PFSK-1 (cell line): ENCODE data around the gene BTNL8.

ENCODE experiments used
- FOXP2 ChIP-seq: optimal IDR thresholded peaks from 2 replicates; pipeline ENCODE3; 2011; ENCODE audit warnings: borderline replicate concordance, control low read depth, inconsistent platforms; ENCODE audit not compliant: insufficient read depth; ENCODE audit errors: extremely low read length, extremely low read depth
- POLR2AphosphoS5 ChIP-seq: IDR thresholded peaks from 2 replicates; pipeline ENCODE4 v1.6.1; 2012; ENCODE audit warnings: low read depth, mild to moderate bottlenecking, control low read depth, low read length, moderate library complexity
- REST ChIP-seq, 2 experiments: IDR thresholded peaks; 2 replicates each; pipeline versions ENCODE4 v1.6.1 to v1.8.0; 2011 to 2012; ENCODE audit warnings: low read depth in 2 of 2, low read length in 2 of 2, control low read depth in 1 of 2, inconsistent platforms in 1 of 2, mild to moderate bottlenecking in 1 of 2, moderate library complexity in 1 of 2; ENCODE audit not compliant: insufficient read depth in 1 of 2
- SIN3A ChIP-seq: IDR thresholded peaks from 2 replicates; pipeline ENCODE4 v1.6.1; 2012; ENCODE audit warnings: mild to moderate bottlenecking, low read length, moderate library complexity, borderline replicate concordance; ENCODE audit not compliant: insufficient read depth
- TAF1 ChIP-seq: IDR thresholded peaks from 2 replicates; pipeline ENCODE4 v1.6.1; 2012; ENCODE audit warnings: low read length, control low read depth, borderline replicate concordance; ENCODE audit not compliant: insufficient read depth

The BTNL8 gene

GRCh38 chr5:180982008-180982741 lies 83.2 kb downstream of the BTNL8 start:
- TF ChIP-seq FOXP2 (no peak), POLR2AphosphoS5 (no peak), REST (IDR thresholded peaks at IDR 0.05; ENCODE audit: insufficient read depth in 1 of 2, low read depth in 2 of 2, low read length in 2 of 2) (no peak), SIN3A (no peak), TAF1 (no peak)

- no peak for TF ChIP-seq POLR2AphosphoS5
- no peak for TF ChIP-seq FOXP2
- no peak for TF ChIP-seq TAF1
- TF ChIP-seq SIN3A, result no peak
- TF ChIP-seq REST (IDR thresholded peaks at IDR 0.05; ENCODE audit: insufficient read depth in 1 of 2, low read depth in 2 of 2, low read length in 2 of 2), result no peak
Measured at GRCh38 chr5:180988016-180988415, 89.1 kb downstream of the BTNL8 start.

GRCh38 chr5:180988592-180988991 lies 89.6 kb downstream of the BTNL8 start, which contains the start of gene BTNL3:
BTNL3 (plus strand) TSS chr5:180988846; CDS start chr5:180989029, 183 bp downstream.
- TF ChIP-seq POLR2AphosphoS5, result no peak
- no peak for TF ChIP-seq FOXP2
- TF ChIP-seq REST (IDR thresholded peaks at IDR 0.05; ENCODE audit: insufficient read depth in 1 of 2, low read depth in 2 of 2, low read length in 2 of 2), result no peak
- TF ChIP-seq SIN3A, result no peak
- no peak for TF ChIP-seq TAF1

GRCh38 chr5:180990086-180990881 lies 91.3 kb downstream of the BTNL8 start:
- TF ChIP-seq SIN3A (no peak), POLR2AphosphoS5 (no peak), FOXP2 (no peak), TAF1 (no peak), REST (IDR thresholded peaks at IDR 0.05; ENCODE audit: insufficient read depth in 1 of 2, low read depth in 2 of 2, low read length in 2 of 2) (no peak)

- TF ChIP-seq SIN3A (no peak), FOXP2 (no peak), POLR2AphosphoS5 (no peak), REST (IDR thresholded peaks at IDR 0.05; ENCODE audit: insufficient read depth in 1 of 2, low read depth in 2 of 2, low read length in 2 of 2) (no peak), TAF1 (no peak)
Measured at GRCh38 chr5:180990882-180991242, 91.9 kb downstream of the BTNL8 start.
